Neural cell (in vitro differentiated cells): ENCODE measurements around the gene TEK. TPM values are rescaled to one million over a fixed set of nuclear protein-coding genes. Genes with fewer than 3 reads are reported as not detected.

ENCODE experiments used
- H2AFZ ChIP-seq: fragments of 200-600, 300-800 bp; sonication (generic), shearing (Covaris generic); 2 replicates; pipeline ENCODE4 v1.6.0; 2014; ENCODE audit warnings: low read depth, mild to moderate bottlenecking, antibody characterized with exemption, low read length, moderate library complexity
- H3F3A ChIP-seq: fragments of 200-600 bp; shearing (Covaris generic); 2 replicates; pipeline ENCODE4 v1.6.1; 2016; ENCODE audit warnings: mild to moderate bottlenecking, moderate library complexity, mixed read lengths, antibody characterized with exemption, low read length; ENCODE audit not compliant: insufficient read depth, poor library complexity, severe bottlenecking
- H3K27ac ChIP-seq: fragments of 200-600, 300-800 bp; sonication (generic), shearing (Covaris generic); 2 replicates; pipeline ENCODE4 v1.5.1; 2014; ENCODE audit warnings: mild to moderate bottlenecking, low read length, moderate library complexity
- H3K27me3 ChIP-seq: fragments of 300-800, 200-600 bp; sonication (generic), shearing (Covaris generic); 2 replicates; pipeline ENCODE4 v1.6.0; 2014; ENCODE audit warnings: mild to moderate bottlenecking, low read depth, low read length, moderate library complexity; ENCODE audit not compliant: insufficient read depth
- H3K36me3 ChIP-seq: fragments of 300-800, 200-600 bp; sonication (generic), shearing (Covaris generic); 2 replicates; pipeline ENCODE4 v1.5.1; 2014; ENCODE audit warnings: mild to moderate bottlenecking, antibody characterized with exemption, low read length, moderate library complexity; ENCODE audit not compliant: insufficient read depth
- H3K4me2 ChIP-seq: fragments of 300-800, 200-600 bp; sonication (generic), shearing (Covaris generic); 2 replicates; pipeline ENCODE4 v1.6.0; 2014; ENCODE audit warnings: mild to moderate bottlenecking, low read length
- H3K4me3 ChIP-seq: fragments of 300-800, 200-600 bp; sonication (generic), shearing (Covaris generic); 2 replicates; pipeline ENCODE4 v1.5.1; 2014; ENCODE audit warnings: mild to moderate bottlenecking, low read length, moderate library complexity
- H3K79me2 ChIP-seq: fragments of 200-600 bp; shearing (Covaris generic); replicated peaks from 2 replicates; pipeline ENCODE4 v1.6.0; 2014; ENCODE audit warnings: mild to moderate bottlenecking, low read length, moderate library complexity; ENCODE audit not compliant: insufficient read depth
- H3K9ac ChIP-seq: fragments of 300-800, 200-600 bp; sonication (generic), shearing (Covaris generic); 2 replicates; pipeline ENCODE4 v1.6.1; 2016; ENCODE audit warnings: mild to moderate bottlenecking, low read length, mixed read lengths
- H3K9me2 ChIP-seq: fragments of 200-600 bp; shearing (Covaris generic); 2 replicates; pipeline ENCODE4 v1.6.1; 2016; ENCODE audit warnings: mild to moderate bottlenecking, low read length, mixed read lengths; ENCODE audit not compliant: insufficient read depth
- H3K9me3 ChIP-seq: fragments of 200-600, 300-800 bp; sonication (generic), shearing (Covaris generic); 2 replicates; pipeline ENCODE4 v1.6.1; 2016; ENCODE audit warnings: mild to moderate bottlenecking, mixed run types, low read length, moderate library complexity, mixed read lengths
- H4K20me1 ChIP-seq: fragments of 200-600 bp; shearing (Covaris generic); 2 replicates; pipeline ENCODE4 v1.6.1; 2016; ENCODE audit warnings: mild to moderate bottlenecking, mixed run types; ENCODE audit not compliant: insufficient read depth
- EP300 ChIP-seq: fragments of 450-650 bp; conservative IDR thresholded peaks from 2 replicates; pipeline ENCODE4 v1.6.1; 2014; ENCODE audit warnings: antibody characterized with exemption, mild to moderate bottlenecking, moderate library complexity; ENCODE audit not compliant: poor library complexity, severe bottlenecking
- EZH2 ChIP-seq: fragments of 200-600, 300-800 bp; shearing (Covaris generic), sonication (generic); IDR thresholded peaks from 2 replicates; pipeline ENCODE4 v1.6.1; 2014; ENCODE audit warnings: antibody characterized with exemption, low read length, borderline replicate concordance, mild to moderate bottlenecking; ENCODE audit not compliant: insufficient read depth, poor library complexity, severe bottlenecking
- MXI1 ChIP-seq: fragments of 450-650 bp; conservative IDR thresholded peaks from 2 replicates; pipeline ENCODE4 v1.6.1; 2014; ENCODE audit warnings: antibody characterized with exemption, mild to moderate bottlenecking; ENCODE audit not compliant: poor library complexity, severe bottlenecking
- POLR2AphosphoS5 ChIP-seq: IDR thresholded peaks from 2 replicates; pipeline ENCODE4 v1.6.1; 2012
- RAD21 ChIP-seq: fragments of 450-650 bp; conservative IDR thresholded peaks from 2 replicates; pipeline ENCODE4 v1.6.1; 2014; ENCODE audit warnings: antibody characterized with exemption, mild to moderate bottlenecking, moderate library complexity
- REST ChIP-seq: IDR thresholded peaks from 2 replicates; pipeline ENCODE4 v1.6.1; 2012; ENCODE audit warnings: borderline replicate concordance
- SMC3 ChIP-seq: fragments of 450-650 bp; conservative IDR thresholded peaks from 2 replicates; pipeline ENCODE4 v1.6.1; 2014; ENCODE audit warnings: antibody characterized with exemption, mild to moderate bottlenecking, moderate library complexity; ENCODE audit not compliant: poor library complexity
- TAF1 ChIP-seq: IDR thresholded peaks from 2 replicates; pipeline ENCODE4 v1.6.1; 2012; ENCODE audit warnings: low read depth
- polyA plus RNA-seq: library from polyadenylated mRNA; depleted of rRNA; stranded (reverse); fragments of >200 nt; gene quantifications from 2 replicates; pipeline ENCODE4 v1.2.3, GENCODE V29; 2014
- TF ChIP-seq, protein P1 (sequence below): fragments of 450-650 bp; IDR thresholded peaks from 2 replicates; pipeline ENCODE4 v1.5.1; 2014; ENCODE audit warnings: antibody characterized with exemption, mild to moderate bottlenecking, moderate library complexity; ENCODE audit not compliant: poor library complexity, severe bottlenecking

The TEK gene
- polyA plus RNA-seq, 1 donor from 2014 or later = 0.83 TPM

DNA sequence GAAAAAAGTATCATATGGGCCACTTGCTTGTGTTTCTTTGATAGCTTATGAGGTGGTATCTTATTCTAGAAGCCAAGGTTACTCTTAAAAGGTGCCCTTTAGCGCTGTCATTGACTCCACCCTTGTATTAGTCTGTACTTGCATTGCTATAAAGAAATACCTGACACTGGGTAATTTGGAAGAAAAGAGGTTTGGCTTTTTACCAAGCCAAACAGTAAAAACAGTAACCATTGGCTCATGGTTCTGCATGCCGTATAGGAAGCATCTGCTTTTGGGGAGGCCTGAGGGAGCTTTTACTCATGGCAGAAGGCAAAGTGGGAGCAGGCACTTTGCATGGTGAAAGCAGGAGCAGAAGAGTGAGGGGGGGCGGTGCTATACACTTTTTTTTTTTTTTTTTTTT lies 87.4 kb downstream of the TEK start:
- Histone ChIP-seq H3K27me3 (no peaks in the 10 kb centered on the region), H3K9ac (no peak overlapping the region), H3K36me3 (no peaks in the 10 kb centered on the region), H3K9me3 (no peaks in the 10 kb centered on the region), H3F3A (no peaks in the 10 kb centered on the region), H2AFZ (no peak overlapping the region), H3K79me2 (no peaks in the 10 kb centered on the region), H3K4me3 (no peak overlapping the region), H3K9me2 (no peaks in the 10 kb centered on the region), H4K20me1 (no peaks in the 10 kb centered on the region), H3K27ac (no peak overlapping the region), H3K4me2 (no peak overlapping the region)
- TF ChIP-seq MXI1 (no peak), POLR2AphosphoS5 (no peak), EZH2 (no peak), EP300 (no peak), SMC3 (no peak), REST (no peak)
- TF ChIP-seq, protein P1, sequence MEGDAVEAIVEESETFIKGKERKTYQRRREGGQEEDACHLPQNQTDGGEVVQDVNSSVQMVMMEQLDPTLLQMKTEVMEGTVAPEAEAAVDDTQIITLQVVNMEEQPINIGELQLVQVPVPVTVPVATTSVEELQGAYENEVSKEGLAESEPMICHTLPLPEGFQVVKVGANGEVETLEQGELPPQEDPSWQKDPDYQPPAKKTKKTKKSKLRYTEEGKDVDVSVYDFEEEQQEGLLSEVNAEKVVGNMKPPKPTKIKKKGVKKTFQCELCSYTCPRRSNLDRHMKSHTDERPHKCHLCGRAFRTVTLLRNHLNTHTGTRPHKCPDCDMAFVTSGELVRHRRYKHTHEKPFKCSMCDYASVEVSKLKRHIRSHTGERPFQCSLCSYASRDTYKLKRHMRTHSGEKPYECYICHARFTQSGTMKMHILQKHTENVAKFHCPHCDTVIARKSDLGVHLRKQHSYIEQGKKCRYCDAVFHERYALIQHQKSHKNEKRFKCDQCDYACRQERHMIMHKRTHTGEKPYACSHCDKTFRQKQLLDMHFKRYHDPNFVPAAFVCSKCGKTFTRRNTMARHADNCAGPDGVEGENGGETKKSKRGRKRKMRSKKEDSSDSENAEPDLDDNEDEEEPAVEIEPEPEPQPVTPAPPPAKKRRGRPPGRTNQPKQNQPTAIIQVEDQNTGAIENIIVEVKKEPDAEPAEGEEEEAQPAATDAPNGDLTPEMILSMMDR = no peak

DNA sequence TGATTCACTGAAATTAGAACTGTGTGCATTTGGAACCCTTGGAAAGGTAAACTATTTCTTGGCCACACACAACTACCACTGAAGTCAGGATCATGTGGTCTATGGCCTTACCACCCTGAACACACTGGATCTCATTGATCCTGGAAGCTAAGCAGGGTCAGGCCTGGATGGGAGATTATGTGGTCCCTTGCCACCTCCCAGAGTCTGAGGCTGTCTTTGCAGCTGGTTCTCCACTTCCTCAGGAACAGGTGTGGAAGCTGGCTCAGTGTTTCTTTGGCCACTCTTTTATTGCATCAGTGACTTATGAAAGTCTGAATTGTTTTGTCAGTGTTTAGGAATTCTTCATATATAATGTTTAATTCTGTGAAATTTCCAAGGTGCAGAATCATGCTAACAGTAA lies 89.2 kb downstream of the TEK start:
- Histone ChIP-seq H3K36me3 (no peaks in the 10 kb centered on the region), H2AFZ (no peak overlapping the region), H3K9me2 (no peaks in the 10 kb centered on the region), H3K9ac (no peak overlapping the region), H3K9me3 (no peaks in the 10 kb centered on the region), H3K79me2 (no peaks in the 10 kb centered on the region), H3K27me3 (no peaks in the 10 kb centered on the region), H3K4me2 (no peak overlapping the region), H3F3A (no peaks in the 10 kb centered on the region), H3K27ac (no peak overlapping the region), H4K20me1 (no peaks in the 10 kb centered on the region), H3K4me3 (no peak overlapping the region)
- no peak for TF ChIP-seq REST
- TF ChIP-seq MXI1 = no peak
- no peak for TF ChIP-seq EZH2
- TF ChIP-seq EP300 = no peak
- TF ChIP-seq, protein P1 = no peak
- no peak for TF ChIP-seq POLR2AphosphoS5
- no peak for TF ChIP-seq RAD21
- no peak for TF ChIP-seq SMC3
- no peak for TF ChIP-seq TAF1
